Activated naive CD4-positive, alpha-beta T cell treated with anti-CD3 and anti-CD28 coated beads, Interleukin-2, amount 50 U/mL, for 72 hours (primary cell): Measurements from ENCODE around the gene CNOT6L. TPM values are rescaled to one million over a fixed set of nuclear protein-coding genes. Genes with fewer than 3 reads are reported as not detected.
A peak's percentile ranks its signal among the peaks of the same experiment; 100 is the strongest.
"Not testable (repeated sequence)": the region's sequence is repeated elsewhere in the genome, so short reads cannot be mapped to it uniquely, and the experiment has no call there.

Source experiments
- ATAC-seq, 2 donors: fragments of 150-1000 bp; cut with Tn5 transposase; 2 replicates each; pipeline ENCODE4 v1.10.0; 2021; ENCODE audit warnings: mild to moderate bottlenecking in 2 of 2, moderate library complexity in 2 of 2
- DNase-seq, 2 donors: peaks; one replicate each; pipeline ENCODE4 v3.0.0; 2021 to 2022; ENCODE audit warnings: low spot score in 2 of 2
- H3K27ac Mint-ChIP-seq, 2 donors: one replicate each; pipeline ENCODE4 v1.8.0; 2022; ENCODE audit warnings: mild to moderate bottlenecking in 2 of 2, mixed read lengths in 2 of 2
- H3K36me3 Mint-ChIP-seq, 2 donors: one replicate each; pipeline ENCODE4 v1.8.0; 2022; ENCODE audit warnings: mixed read lengths in 2 of 2
- H3K9me3 Mint-ChIP-seq, 2 donors: one replicate each; pipeline ENCODE4 v1.8.0; 2022; ENCODE audit warnings: mixed read lengths in 2 of 2
- total RNA-seq, 2 donors: library from RNA; stranded (reverse); gene quantifications; one replicate each; pipeline ENCODE4 v1.2.3, GENCODE V29; 2022

The CNOT6L gene
- total RNA-seq, 2 donors from 2014 or later, result 105 to 114 TPM

DNA sequence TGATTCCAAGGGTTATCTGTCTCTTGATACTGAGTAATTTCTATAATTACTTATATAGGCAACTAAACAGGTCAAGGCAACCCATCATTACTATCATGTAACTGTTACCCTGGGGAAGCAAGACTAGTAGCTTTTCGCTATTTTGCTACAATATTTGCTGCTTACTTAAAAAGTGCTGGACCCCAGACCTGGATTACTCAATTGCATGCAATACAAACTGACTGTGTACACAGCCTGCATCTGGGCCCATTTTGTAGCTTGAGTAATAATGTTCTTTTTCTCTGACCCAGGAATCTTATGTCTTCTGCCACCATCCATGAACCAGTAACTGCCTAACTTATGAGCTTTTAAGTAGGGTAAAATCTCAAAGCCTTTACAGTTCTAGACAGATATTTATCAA is 53.4 kb downstream of the CNOT6L start:
- peaks cover 26 to 68% of the 10 kb centered on the region in 2 donors for H3K36me3 Mint-ChIP-seq
- DNase-seq (no peak), ATAC-seq (no peak)
- H3K27ac Mint-ChIP-seq, result no peak overlapping the region
- peaks cover 13 to 28% of the 10 kb centered on the region in 2 donors for H3K9me3 Mint-ChIP-seq

DNA sequence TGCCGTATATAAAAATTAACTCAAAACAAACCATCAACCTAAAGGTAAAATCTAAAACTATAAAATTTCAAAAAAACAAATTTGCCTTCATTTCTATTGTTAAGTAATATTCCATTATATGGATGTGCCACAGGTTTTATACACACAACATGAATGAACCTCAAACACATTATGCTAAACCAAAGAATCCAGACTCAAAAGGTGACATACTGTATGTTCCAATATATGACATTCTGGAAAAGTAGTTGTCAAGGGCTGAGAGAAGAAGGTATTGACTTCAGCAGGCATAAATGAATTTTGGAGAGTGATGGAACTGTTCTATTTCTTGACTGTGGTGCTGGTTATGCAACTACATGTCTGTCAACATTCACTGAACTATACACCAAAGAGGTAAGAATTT is 56.6 kb downstream of the CNOT6L start:
- Mint-ChIP-seq H3K9me3 (peaks cover 13 to 33% of the 10 kb centered on the region in 2 donors), H3K27ac (no peak overlapping the region), H3K36me3 (peaks cover 33 to 75% of the 10 kb centered on the region in 2 donors)
- ATAC-seq (no peak), DNase-seq (no peak)

- Mint-ChIP-seq H3K27ac (no peak overlapping the region), H3K9me3 (peaks cover 13 to 33% of the 10 kb centered on the region in 2 donors), H3K36me3 (peaks cover 33 to 74% of the 10 kb centered on the region in 2 donors)
- no peak for DNase-seq
- ATAC-seq, result no peak
Measured at GRCh38 chr4:77761595-77761994, 57.6 kb downstream of the CNOT6L start.

DNA sequence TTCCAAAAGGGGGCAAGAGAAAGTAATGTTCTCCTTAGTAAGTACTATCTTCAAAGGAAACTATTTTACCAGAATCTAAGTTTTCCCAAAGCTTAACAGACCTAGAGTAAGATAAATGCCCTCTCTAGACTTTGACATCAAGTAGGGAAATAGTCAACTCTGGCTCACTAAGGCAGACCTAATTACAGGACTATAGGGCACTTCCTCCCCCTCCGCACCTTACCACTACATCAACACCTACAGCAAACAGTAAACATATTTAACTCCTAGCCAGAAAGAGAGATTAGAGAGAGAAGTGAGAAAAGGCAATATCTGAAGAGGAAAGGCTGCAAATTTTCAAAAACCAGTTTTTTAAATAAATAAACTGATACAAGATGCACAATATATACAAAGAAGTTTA is 60.4 kb downstream of the CNOT6L start:
- DNase-seq (no peak), ATAC-seq (no peak)
- H3K9me3 Mint-ChIP-seq, result peaks cover 13 to 25% of the 10 kb centered on the region in 2 donors
- peaks cover 27 to 77% of the 10 kb centered on the region in 2 donors for H3K36me3 Mint-ChIP-seq
- peak overlapping the region in 1 of 2 donors; percentile 69 for H3K27ac Mint-ChIP-seq

DNA sequence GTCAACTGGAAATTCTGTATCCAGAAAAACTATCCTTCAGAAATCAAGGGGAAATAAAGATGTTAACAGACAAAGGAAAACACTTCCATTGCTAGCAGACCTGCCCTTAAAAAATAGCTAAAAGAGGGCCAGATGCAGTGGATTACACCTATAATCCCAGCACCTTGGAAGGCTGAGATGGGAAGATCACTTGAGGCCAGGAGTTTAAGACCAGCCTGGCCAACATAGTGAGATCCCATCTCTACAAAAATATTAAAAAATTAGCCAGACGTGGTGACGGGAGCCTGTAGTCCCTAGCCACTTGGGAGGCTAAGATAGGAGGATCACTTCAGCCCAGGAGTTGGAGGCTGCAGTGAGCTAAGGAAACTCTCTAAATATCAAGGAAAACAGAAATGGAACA is 67.4 kb downstream of the CNOT6L start:
- Mint-ChIP-seq H3K9me3 (peaks cover 5% of the 10 kb centered on the region in 2 donors), H3K27ac (no peak overlapping the region), H3K36me3 (peaks cover 17 to 49% of the 10 kb centered on the region in 2 donors)
- DNase-seq, result no peak
- ATAC-seq, result no peak

DNA sequence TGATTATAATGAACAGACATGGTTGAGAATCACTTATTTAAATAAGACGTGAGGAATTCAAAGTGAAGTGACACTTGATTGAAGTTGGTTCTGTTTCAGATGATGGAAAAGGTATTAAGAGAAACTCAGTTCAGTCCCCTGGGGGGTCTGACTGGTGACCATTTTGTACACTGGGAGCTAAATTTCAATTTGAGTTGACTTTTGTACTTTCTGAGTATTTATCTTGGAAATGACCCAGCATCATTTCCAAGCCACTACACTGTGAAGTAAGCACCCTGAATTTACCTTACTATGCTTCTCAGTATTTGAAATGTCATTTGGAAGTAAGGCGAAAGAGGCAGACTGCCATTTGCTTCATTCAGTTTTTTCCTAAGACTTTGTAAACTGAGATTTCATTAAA is 73.4 kb downstream of the CNOT6L start:
- DNase-seq, result no peak
- H3K36me3 Mint-ChIP-seq, result peaks cover 2 to 21% of the 10 kb centered on the region in 2 donors
- no peaks in the 10 kb centered on the region for H3K9me3 Mint-ChIP-seq

GRCh38 chr4:77742054-77742453 is 77.1 kb downstream of the CNOT6L start:
- peak overlapping the region in 1 of 2 donors; percentile 40 for H3K27ac Mint-ChIP-seq
- no peak for DNase-seq
- ATAC-seq, result no peak
- no peaks in the 10 kb centered on the region for H3K9me3 Mint-ChIP-seq
- H3K36me3 Mint-ChIP-seq, result peaks cover 0 to 22% of the 10 kb centered on the region in 2 donors

More for the DNA sequence above, 73.4 kb downstream of the CNOT6L start:
- no peak overlapping the region for H3K27ac Mint-ChIP-seq
- ATAC-seq, result no peak

DNA sequence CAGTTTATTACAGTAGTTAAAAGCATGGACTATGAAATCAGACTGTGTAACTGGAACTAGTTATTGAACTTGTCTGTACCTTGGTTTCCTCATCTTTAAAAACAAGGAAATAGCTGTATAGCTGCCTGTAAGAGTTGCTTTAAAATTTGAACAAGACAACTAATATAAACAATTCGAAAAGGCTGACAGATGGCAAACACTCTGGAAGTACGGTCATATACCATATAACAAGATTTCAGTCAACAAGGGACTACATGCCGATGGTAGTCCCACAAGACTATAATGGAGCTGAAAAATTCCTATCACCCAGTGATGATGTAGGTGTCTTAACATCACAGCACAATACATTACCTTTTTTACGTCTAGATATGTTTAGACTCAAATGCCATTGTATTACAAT is 78.7 kb downstream of the CNOT6L start:
- H3K9me3 Mint-ChIP-seq, result no peaks in the 10 kb centered on the region
- H3K36me3 Mint-ChIP-seq, result peaks cover 0 to 34% of the 10 kb centered on the region in 2 donors
- peak overlapping the region in 1 of 2 donors; percentile 49 for H3K27ac Mint-ChIP-seq
- ATAC-seq (no peak), DNase-seq (no peak)

- Mint-ChIP-seq H3K9me3 (no peaks in the 10 kb centered on the region), H3K27ac (peak overlapping the region; percentile 26 to 32), H3K36me3 (peaks cover 0 to 44% of the 10 kb centered on the region in 2 donors)
- ATAC-seq (peak; percentile 91 to 99), DNase-seq (peak in 1 of 2 donors; percentile 16)
Measured at GRCh38 chr4:77734928-77735327, 84.2 kb downstream of the CNOT6L start.

GRCh38 chr4:77731656-77732055 is 87.5 kb downstream of the CNOT6L start:
- no peaks in the 10 kb centered on the region for H3K9me3 Mint-ChIP-seq
- peak overlapping the region in 1 of 2 donors; percentile 83 for H3K27ac Mint-ChIP-seq
- peaks cover 8 to 40% of the 10 kb centered on the region in 2 donors for H3K36me3 Mint-ChIP-seq
- no peak for ATAC-seq
- DNase-seq, result no peak

- Mint-ChIP-seq H3K27ac (no peak overlapping the region), H3K9me3 (no peaks in the 10 kb centered on the region), H3K36me3 (peaks cover 8 to 25% of the 10 kb centered on the region in 2 donors)
- no peak for DNase-seq
- no peak for ATAC-seq
Measured at GRCh38 chr4:77728420-77728819, 90.7 kb downstream of the CNOT6L start.

DNA sequence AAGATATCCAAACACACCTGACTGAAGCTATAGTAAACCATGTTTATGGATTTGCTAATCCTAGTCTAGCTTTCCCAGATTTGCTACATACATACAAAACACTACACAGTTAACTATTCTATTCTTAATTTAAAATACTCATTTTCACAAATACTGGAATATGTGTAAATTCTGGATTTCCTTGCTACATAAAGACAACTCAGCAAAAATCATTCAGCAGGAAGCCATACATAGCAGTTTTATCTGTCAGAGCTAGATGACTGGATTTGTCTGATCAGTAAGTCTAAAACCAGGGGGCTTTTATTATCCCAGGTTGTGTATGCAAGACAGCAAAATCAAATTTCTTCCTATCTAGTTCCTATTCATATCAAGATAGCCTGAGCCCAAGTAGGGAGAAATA is 98.1 kb downstream of the CNOT6L start:
- Mint-ChIP-seq H3K9me3 (no peaks in the 10 kb centered on the region), H3K27ac (no peak overlapping the region), H3K36me3 (peaks cover 0 to 23% of the 10 kb centered on the region in 2 donors)
- DNase-seq, result no peak
- ATAC-seq, result no peak

- H3K36me3 Mint-ChIP-seq, result peaks cover 0 to 34% of the 10 kb centered on the region in 2 donors
Measured at GRCh38 chr4:77718500-77718899, 100.7 kb downstream of the CNOT6L start.

DNA sequence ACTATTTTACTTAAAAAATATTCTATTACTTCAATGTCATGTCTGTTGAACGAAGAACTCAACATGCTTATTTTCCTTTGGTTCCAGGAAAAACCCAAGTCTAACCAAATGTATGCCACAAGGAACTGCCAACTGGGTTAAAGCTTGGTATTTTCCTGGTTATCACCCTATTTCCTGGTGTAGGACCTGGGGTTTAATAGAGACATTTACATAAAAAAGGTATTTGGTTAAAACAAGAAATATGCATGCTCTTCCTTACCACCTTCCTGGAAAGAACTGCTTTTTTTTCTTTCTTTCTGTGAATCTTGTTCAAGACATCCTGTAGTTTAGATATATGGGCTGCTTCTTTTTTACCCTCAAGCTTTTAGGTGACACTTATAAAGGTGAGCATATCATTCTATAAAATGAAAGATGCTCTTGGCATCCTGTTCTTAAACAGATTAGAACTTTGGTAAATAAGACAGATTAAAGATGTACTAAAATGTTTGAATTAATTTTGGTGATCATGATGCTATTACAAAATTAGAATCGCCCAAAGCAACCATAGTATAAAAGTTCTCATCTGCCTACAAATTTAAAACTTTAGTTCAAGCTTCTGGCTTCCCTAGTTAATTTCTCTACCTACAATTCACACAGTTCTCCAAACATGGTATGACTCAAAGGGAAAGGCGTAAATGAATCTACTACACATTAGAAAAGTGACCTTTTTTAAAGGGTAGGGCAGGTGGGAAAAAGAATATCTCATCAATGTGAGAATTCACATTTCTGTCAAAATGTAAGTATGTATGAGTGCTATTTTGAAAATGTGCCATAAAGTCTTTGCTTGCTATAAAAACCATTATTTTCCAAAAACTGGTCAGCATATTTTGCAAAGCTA is 103.5 kb downstream of the CNOT6L start:
- DNase-seq, result no peak
- Mint-ChIP-seq H3K27ac (peak overlapping the region; percentile 65 to 79), H3K36me3 (peaks cover 0 to 46% of the 10 kb centered on the region in 2 donors), H3K9me3 (peaks cover 0 to 3% of the 10 kb centered on the region in 2 donors)
- peak; percentile 77 to 81 for ATAC-seq

More at GRCh38 chr4:77718500-77718899, 100.7 kb downstream of the CNOT6L start:
- DNase-seq, H3K27ac Mint-ChIP-seq, ATAC-seq, H3K9me3 Mint-ChIP-seq: not testable (repeated sequence)

DNA sequence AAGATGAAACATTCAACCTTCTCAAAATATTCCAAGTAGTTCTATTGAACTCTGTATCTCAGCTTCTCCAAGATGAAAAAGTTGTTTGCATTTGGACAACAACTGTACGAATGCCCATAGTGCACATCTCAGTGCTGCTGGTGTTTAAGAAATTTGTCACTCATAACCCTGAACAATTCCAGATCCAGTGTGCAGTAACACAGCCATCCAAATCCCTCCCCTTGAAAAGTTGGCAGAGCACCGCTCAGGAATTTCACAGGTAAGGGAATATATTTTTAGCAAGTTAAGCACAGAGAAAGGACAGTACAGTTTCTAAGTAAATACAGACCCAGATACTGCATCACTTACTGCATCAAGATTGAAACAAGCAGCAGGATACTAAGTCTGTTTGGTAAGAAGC is 104.7 kb downstream of the CNOT6L start:
- ATAC-seq (no peak), DNase-seq (no peak)
- no peak overlapping the region for H3K27ac Mint-ChIP-seq
- peaks cover 0 to 38% of the 10 kb centered on the region in 2 donors for H3K36me3 Mint-ChIP-seq
- peaks cover 0 to 3% of the 10 kb centered on the region in 2 donors for H3K9me3 Mint-ChIP-seq

- H3K9me3 Mint-ChIP-seq, result peaks cover 0 to 3% of the 10 kb centered on the region in 2 donors
- no peak for DNase-seq
- no peak for ATAC-seq
Measured at GRCh38 chr4:77713884-77714283, 105.3 kb downstream of the CNOT6L start.

GRCh38 chr4:77712675-77713074 is 106.5 kb downstream of the CNOT6L start:
- Mint-ChIP-seq H3K9me3 (peaks cover 0 to 3% of the 10 kb centered on the region in 2 donors), H3K36me3 (peaks cover 0 to 38% of the 10 kb centered on the region in 2 donors), H3K27ac (no peak overlapping the region)
- ATAC-seq (no peak), DNase-seq (no peak)

More at GRCh38 chr4:77713884-77714283, 105.3 kb downstream of the CNOT6L start:
- Mint-ChIP-seq H3K27ac (no peak overlapping the region), H3K36me3 (peaks cover 0 to 38% of the 10 kb centered on the region in 2 donors)
